Measurements from ENCODE around the gene C2orf49. TPM values are rescaled to one million over a fixed set of nuclear protein-coding genes. Genes with fewer than 3 reads are reported as not detected.

The C2orf49 gene
- total RNA-seq, 4 donors from 2014 or later = 6.8 to 83.3 (median 18.0) TPM

- peaks cover 0 to 53% (median 0%) of the 10 kb centered on the region in 3 donors for H3K36me3 ChIP-seq
- no peak overlapping the region for H3K27ac ChIP-seq
- no peaks in the 10 kb centered on the region for H3K9me3 ChIP-seq
- TF ChIP-seq POLR2A (IDR thresholded peaks at IDR 0.05) = no peak
- TF ChIP-seq, protein P1, sequence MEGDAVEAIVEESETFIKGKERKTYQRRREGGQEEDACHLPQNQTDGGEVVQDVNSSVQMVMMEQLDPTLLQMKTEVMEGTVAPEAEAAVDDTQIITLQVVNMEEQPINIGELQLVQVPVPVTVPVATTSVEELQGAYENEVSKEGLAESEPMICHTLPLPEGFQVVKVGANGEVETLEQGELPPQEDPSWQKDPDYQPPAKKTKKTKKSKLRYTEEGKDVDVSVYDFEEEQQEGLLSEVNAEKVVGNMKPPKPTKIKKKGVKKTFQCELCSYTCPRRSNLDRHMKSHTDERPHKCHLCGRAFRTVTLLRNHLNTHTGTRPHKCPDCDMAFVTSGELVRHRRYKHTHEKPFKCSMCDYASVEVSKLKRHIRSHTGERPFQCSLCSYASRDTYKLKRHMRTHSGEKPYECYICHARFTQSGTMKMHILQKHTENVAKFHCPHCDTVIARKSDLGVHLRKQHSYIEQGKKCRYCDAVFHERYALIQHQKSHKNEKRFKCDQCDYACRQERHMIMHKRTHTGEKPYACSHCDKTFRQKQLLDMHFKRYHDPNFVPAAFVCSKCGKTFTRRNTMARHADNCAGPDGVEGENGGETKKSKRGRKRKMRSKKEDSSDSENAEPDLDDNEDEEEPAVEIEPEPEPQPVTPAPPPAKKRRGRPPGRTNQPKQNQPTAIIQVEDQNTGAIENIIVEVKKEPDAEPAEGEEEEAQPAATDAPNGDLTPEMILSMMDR (IDR thresholded peaks at IDR 0.05) = no peak
- H3K4me3 ChIP-seq = no peak overlapping the region
- DNase-seq = no peak
- no peaks in the 10 kb centered on the region for H3K4me1 ChIP-seq
- H3K27me3 ChIP-seq = no peaks in the 10 kb centered on the region
Observed at GRCh38 chr2:105294046-105294445, 43.3 kb upstream of the C2orf49 start.

DNA sequence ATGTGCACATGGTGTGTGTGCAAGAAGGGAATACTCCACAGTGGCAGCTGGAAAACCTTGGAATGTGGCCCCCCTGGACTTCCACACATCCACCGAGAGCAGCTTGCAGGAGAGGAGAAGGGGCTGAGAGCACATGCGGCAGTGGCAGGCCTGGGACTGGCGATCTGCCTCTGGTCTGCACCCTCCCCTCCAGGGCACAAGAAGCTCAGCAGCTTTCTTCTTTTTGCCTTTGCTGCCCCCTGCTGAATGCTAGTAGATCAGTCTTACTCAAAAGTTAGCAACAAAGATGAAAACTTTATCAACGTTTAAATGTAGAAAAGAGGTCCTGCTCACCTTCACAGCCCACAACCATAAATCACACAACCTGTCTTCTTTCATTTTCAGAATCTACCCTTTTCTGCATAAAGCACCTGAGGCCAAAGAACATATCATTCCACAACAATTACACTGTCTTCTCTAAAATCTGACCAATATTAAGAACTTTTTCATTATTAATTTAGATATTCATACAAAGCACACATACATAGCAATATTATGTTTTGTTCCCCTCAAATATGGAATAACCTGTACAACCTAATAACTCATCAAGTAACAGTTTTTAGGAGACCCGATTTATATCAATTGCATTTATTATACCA is 42.4 kb upstream of the C2orf49 start:
- H3K27ac ChIP-seq = no peak overlapping the region
- peaks cover 0 to 49% (median 0%) of the 10 kb centered on the region in 3 donors for H3K36me3 ChIP-seq
- no peaks in the 10 kb centered on the region for H3K27me3 ChIP-seq
- TF ChIP-seq, protein P1 (IDR thresholded peaks at IDR 0.05) = peak in 3 of 6 experiments; percentile 18 to 23 (median 19)
- TF ChIP-seq POLR2A (IDR thresholded peaks at IDR 0.05) = no peak
- DNase-seq = no peak
- H3K4me1 ChIP-seq = no peaks in the 10 kb centered on the region
- no peak overlapping the region for H3K4me3 ChIP-seq
- no peaks in the 10 kb centered on the region for H3K9me3 ChIP-seq

DNA sequence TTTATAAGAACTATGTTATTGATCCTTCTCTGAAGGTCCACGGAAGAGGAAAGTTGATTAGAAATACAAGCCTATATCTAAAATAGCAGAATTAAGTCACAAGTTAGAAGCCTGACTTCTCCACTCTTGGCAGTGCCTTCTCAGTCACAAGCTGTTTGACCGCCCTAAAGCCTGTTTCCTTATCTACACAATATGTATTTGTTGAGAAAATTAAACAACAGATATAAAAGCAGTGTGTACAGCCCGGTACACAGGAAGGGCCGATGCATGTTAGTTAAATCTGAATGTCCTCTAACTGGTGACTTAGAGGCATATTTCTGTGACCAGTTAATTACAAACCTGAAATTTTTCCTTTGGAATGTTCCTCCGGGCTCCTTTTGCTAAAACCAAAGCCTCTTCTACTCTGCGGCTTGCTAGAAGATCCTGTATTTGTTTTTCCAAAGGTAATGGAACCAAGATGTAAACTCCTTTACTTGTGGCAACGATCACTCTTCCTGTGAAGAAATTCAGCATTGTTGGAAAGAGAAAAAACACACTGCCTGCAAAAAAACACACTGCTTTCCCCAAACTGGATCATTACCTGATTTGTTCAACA is 41.2 kb upstream of the C2orf49 start:
- no peak overlapping the region for H3K4me3 ChIP-seq
- H3K27ac ChIP-seq = no peak overlapping the region
- peaks cover 0 to 44% (median 0%) of the 10 kb centered on the region in 3 donors for H3K36me3 ChIP-seq
- no peak for DNase-seq
- no peaks in the 10 kb centered on the region for H3K27me3 ChIP-seq
- no peaks in the 10 kb centered on the region for H3K9me3 ChIP-seq
- H3K4me1 ChIP-seq = no peaks in the 10 kb centered on the region
- no peak for TF ChIP-seq POLR2A (IDR thresholded peaks at IDR 0.05)
- TF ChIP-seq, protein P1 (IDR thresholded peaks at IDR 0.05) = no peak

DNA sequence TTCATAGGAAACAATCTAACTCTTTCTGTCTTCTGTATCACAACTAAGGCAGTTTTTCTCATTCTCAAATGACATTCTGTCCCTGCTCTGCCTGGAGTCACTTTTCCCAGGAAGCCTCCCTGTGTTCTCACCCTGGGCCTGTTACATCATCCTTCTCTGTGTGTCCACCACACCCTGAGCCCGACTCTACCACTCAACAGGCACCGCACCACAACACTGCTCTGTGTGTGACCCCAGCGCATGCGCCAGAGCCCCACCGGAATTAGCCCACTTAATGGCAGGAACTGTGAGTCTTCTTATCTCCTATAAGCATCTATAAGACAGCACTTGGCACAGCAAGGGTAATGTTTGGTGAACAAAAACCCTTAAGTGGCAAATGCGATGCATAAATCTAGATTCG is 40.1 kb upstream of the C2orf49 start:
- Histone ChIP-seq H3K27ac (no peak overlapping the region), H3K36me3 (peaks cover 0 to 37% (median 0%) of the 10 kb centered on the region in 3 donors), H3K4me1 (no peaks in the 10 kb centered on the region), H3K9me3 (no peaks in the 10 kb centered on the region), H3K27me3 (no peaks in the 10 kb centered on the region), H3K4me3 (no peak overlapping the region)
- TF ChIP-seq, protein P1 (IDR thresholded peaks at IDR 0.05) = no peak
- TF ChIP-seq POLR2A (IDR thresholded peaks at IDR 0.05) = no peak
- DNase-seq = no peak

- Histone ChIP-seq H3K9me3 (no peaks in the 10 kb centered on the region), H3K36me3 (peaks cover 0 to 37% (median 0%) of the 10 kb centered on the region in 3 donors), H3K4me3 (no peak overlapping the region), H3K27me3 (no peaks in the 10 kb centered on the region), H3K27ac (no peak overlapping the region), H3K4me1 (no peaks in the 10 kb centered on the region)
- no peak for DNase-seq
- TF ChIP-seq, protein P1 (IDR thresholded peaks at IDR 0.05) = no peak
- no peak for TF ChIP-seq POLR2A (IDR thresholded peaks at IDR 0.05)
Observed at GRCh38 chr2:105298017-105298416, 39.3 kb upstream of the C2orf49 start.
